Activated B cell treated with CpG ODN at 0.5 μM for 24 hours (primary cell): ENCODE data around the gene ANKHD1. TPM values are rescaled to one million over a fixed set of nuclear protein-coding genes. Genes with fewer than 3 reads are reported as not detected.
"Not testable (repeated sequence)": the region's sequence is repeated elsewhere in the genome, so short reads cannot be mapped to it uniquely, and the experiment has no call there.

Source experiments
- ATAC-seq: fragments of 200-7000 bp; cut with Tn5 transposase; one replicate; pipeline ENCODE4 v1.10.0; 2021; ENCODE audit warnings: low read depth, mild to moderate bottlenecking, moderate library complexity
- CTCF ChIA-PET: fragments of 350-600 bp; sonication (Branson Sonifier 250); formaldehyde crosslinking; loops from one replicate; lab custom pipeline; 2021; ENCODE audit warnings: antibody characterized with exemption; lab: Charles Lee
- POLR2A ChIA-PET: fragments of 350-600 bp; sonication (Branson Sonifier 250); formaldehyde crosslinking; loops from one replicate; lab custom pipeline; 2021; ENCODE audit warnings: antibody characterized with exemption; lab: Charles Lee
- DNase-seq: peaks from one replicate; pipeline ENCODE4 v3.0.0; 2022
- H3K27ac Mint-ChIP-seq: one replicate; pipeline ENCODE4 v1.8.0; 2020; ENCODE audit warnings: mixed read lengths
- H3K27me3 Mint-ChIP-seq: one replicate; pipeline ENCODE4 v1.8.0; 2021; ENCODE audit warnings: mixed read lengths
- H3K36me3 Mint-ChIP-seq: one replicate; pipeline ENCODE4 v1.8.0; 2021; ENCODE audit warnings: low read depth, mixed read lengths
- H3K4me1 Mint-ChIP-seq: one replicate; pipeline ENCODE4 v1.8.0; 2021; ENCODE audit warnings: mixed read lengths
- H3K4me3 Mint-ChIP-seq: one replicate; pipeline ENCODE4 v1.8.0; 2020; ENCODE audit warnings: mild to moderate bottlenecking, mixed read lengths
- H3K9me3 Mint-ChIP-seq: one replicate; pipeline ENCODE4 v1.8.0; 2020; ENCODE audit warnings: mixed read lengths
- intact Hi-C: fragments of 100-400 bp; cut with micrococcal nuclease; formaldehyde crosslinking; loops from one replicate; pipeline ENCODE4 v1.15.1; 2024
- total RNA-seq: library from RNA; stranded (reverse); gene quantifications from 2 replicates; pipeline ENCODE4 v1.2.3, GENCODE V29; 2022
- TF ChIP-seq, protein P1 (sequence below): fragments of 200-600 bp; IDR thresholded peaks from one replicate; pipeline ENCODE4 v1.8.0; 2022; ENCODE audit warnings: antibody characterized with exemption, mild to moderate bottlenecking

Gene ANKHD1
- total RNA-seq, 1 donor from 2014 or later = 187 TPM

DNA sequence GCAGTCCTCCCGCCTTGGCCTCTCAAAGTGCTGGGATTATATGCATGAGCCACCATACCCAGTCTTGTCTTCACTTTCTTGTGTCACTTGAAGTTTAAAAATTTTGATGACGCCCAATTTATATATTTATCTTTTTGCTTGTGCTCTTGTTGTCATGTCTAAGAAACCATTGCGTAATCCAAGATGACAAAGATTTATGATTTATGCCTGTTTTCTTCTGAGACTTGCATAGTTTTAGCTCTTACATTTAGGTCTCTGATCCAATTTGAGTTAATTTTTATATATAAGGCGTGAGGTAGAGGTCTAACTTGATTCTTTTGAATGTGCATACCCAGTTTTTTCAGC is 18.6 kb downstream of the ANKHD1 start:
- ChIA-PET CTCF (no interaction called here), POLR2A (no interaction called here)
- no peaks in the 10 kb centered on the region for H3K9me3 Mint-ChIP-seq
- TF ChIP-seq, protein P1, sequence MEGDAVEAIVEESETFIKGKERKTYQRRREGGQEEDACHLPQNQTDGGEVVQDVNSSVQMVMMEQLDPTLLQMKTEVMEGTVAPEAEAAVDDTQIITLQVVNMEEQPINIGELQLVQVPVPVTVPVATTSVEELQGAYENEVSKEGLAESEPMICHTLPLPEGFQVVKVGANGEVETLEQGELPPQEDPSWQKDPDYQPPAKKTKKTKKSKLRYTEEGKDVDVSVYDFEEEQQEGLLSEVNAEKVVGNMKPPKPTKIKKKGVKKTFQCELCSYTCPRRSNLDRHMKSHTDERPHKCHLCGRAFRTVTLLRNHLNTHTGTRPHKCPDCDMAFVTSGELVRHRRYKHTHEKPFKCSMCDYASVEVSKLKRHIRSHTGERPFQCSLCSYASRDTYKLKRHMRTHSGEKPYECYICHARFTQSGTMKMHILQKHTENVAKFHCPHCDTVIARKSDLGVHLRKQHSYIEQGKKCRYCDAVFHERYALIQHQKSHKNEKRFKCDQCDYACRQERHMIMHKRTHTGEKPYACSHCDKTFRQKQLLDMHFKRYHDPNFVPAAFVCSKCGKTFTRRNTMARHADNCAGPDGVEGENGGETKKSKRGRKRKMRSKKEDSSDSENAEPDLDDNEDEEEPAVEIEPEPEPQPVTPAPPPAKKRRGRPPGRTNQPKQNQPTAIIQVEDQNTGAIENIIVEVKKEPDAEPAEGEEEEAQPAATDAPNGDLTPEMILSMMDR = no peak
- intact Hi-C loops = no loop called here
- ATAC-seq (no peak), DNase-seq (no peak)
- H3K4me1 Mint-ChIP-seq = peaks cover 58% of the 10 kb centered on the region
- no peak overlapping the region for H3K4me3 Mint-ChIP-seq
- H3K27me3 Mint-ChIP-seq = no peaks in the 10 kb centered on the region
- H3K36me3 Mint-ChIP-seq = peaks cover 18% of the 10 kb centered on the region
- H3K27ac Mint-ChIP-seq = no peak overlapping the region

DNA sequence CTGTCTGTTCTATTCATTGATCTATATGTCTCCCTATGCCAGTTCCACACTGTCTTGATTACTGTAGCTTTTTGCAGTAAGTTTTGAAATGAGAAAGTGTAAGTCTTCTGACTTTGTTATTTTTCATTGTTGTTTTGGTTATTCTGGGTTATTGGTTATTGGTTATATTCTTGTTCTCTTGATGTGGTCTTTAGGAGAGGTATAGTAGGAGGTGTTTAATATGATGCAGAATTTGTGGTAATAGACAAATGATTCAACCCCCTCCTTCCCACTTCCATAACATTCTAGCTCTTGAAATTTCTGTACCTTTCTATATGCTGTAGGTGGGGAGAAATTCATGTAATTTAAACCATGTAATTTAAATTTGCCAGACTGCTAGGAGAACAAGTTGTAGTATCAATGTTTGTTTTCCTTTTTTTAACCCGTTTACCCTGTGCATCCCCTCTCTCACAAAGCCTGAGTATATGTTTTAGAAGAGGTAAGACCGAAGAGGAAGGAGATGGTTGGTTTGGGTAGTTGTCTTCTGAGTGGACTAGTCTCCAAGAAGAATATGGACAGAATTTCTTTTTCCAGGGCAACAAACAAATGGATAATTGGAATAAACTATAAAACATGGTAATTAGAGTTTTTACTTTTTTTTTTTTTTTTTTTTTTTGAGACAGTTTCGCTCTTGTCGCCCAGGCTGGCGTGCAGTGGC is 19.2 kb downstream of the ANKHD1 start:
- DNase-seq (no peak), ATAC-seq (no peak)
- Mint-ChIP-seq H3K9me3 (no peaks in the 10 kb centered on the region), H3K4me1 (peaks cover 60% of the 10 kb centered on the region), H3K4me3 (no peak overlapping the region), H3K27me3 (no peaks in the 10 kb centered on the region), H3K27ac (no peak overlapping the region), H3K36me3 (peaks cover 20% of the 10 kb centered on the region)
- intact Hi-C loops = no loop called here
- CTCF ChIA-PET = no interaction called here
- TF ChIP-seq, protein P1 = no peak
- POLR2A ChIA-PET = no interaction called here

DNA sequence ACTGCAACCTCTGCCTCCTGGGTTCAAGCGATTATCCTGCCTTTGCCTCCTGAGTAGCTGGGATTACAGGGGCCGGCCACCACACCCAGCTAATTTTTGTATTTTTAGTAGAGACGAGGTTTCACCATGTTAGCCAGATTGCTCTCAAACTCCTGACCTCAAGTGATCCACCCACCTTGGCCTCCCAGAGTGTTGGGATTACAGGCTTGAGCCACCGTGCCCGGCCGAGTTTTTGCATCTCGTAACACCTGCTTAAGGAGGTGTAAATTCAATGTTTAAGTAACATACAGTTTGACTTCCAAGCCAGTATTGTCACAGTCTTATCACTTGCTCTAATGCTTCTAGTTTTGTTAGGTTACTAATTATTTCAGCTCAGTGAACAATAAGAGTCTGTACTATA is 19.7 kb downstream of the ANKHD1 start:
- ATAC-seq, intact Hi-C loops, H3K27ac Mint-ChIP-seq, H3K9me3 Mint-ChIP-seq, H3K4me3 Mint-ChIP-seq, CTCF ChIA-PET, POLR2A ChIA-PET, DNase-seq, H3K27me3 Mint-ChIP-seq: not testable (repeated sequence)
- peaks cover 57% of the 10 kb centered on the region for H3K4me1 Mint-ChIP-seq
- H3K36me3 Mint-ChIP-seq = peaks cover 16% of the 10 kb centered on the region

DNA sequence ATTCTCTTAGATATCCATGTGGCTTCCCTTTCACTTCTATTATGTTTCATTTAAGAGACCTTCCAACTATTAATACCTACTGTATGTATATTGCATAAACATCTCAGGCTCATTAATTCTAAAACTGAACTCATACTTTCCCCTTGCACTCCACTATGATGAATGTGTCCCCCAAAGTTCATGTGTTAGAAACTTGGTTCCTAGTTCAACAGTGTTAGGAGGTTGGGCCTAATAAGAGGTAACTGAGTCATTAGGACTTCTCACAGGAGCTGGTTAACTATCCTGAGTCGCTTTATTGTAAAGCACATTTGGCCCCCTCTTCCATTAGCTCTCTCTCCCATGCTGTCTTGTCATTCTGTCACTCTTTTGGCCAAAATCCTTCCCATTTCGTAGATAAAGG is 22.0 kb downstream of the ANKHD1 start:
- H3K4me1 Mint-ChIP-seq = peaks cover 46% of the 10 kb centered on the region
- no peak for ATAC-seq
- ChIA-PET CTCF (no interaction called here), POLR2A (no interaction called here)
- intact Hi-C loops = no loop called here
- no peak overlapping the region for H3K4me3 Mint-ChIP-seq
- no peaks in the 10 kb centered on the region for H3K9me3 Mint-ChIP-seq
- DNase-seq = no peak
- TF ChIP-seq, protein P1 = no peak
- H3K27ac Mint-ChIP-seq = no peak overlapping the region
- H3K36me3 Mint-ChIP-seq = peaks cover 20% of the 10 kb centered on the region
- no peaks in the 10 kb centered on the region for H3K27me3 Mint-ChIP-seq

DNA sequence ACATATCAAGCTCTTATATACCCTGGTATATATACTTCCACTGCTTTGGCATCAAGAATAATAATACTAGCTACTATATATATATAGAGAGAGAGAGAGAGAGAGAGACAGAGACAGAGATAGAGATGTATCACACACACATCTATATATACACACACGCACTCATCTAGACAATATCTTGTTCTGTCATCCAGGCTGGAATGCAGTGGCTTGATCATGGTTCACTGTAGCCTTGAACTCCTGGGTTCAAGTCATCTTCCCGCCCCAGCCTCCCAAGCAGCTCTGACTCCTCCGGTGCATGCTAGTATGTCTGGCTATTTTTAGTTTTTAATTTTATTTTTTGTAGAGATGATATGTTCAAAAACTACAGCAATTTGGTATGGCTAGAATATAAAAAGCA is 22.5 kb downstream of the ANKHD1 start:
- CTCF ChIA-PET = no interaction called here
- Mint-ChIP-seq H3K4me1 (peaks cover 41% of the 10 kb centered on the region), H3K9me3 (no peaks in the 10 kb centered on the region), H3K36me3 (peaks cover 20% of the 10 kb centered on the region), H3K27ac (no peak overlapping the region), H3K27me3 (no peaks in the 10 kb centered on the region), H3K4me3 (no peak overlapping the region)
- POLR2A ChIA-PET = no interaction called here
- DNase-seq (no peak), ATAC-seq (no peak)
- intact Hi-C loops = no loop called here
- TF ChIP-seq, protein P1 = no peak

DNA sequence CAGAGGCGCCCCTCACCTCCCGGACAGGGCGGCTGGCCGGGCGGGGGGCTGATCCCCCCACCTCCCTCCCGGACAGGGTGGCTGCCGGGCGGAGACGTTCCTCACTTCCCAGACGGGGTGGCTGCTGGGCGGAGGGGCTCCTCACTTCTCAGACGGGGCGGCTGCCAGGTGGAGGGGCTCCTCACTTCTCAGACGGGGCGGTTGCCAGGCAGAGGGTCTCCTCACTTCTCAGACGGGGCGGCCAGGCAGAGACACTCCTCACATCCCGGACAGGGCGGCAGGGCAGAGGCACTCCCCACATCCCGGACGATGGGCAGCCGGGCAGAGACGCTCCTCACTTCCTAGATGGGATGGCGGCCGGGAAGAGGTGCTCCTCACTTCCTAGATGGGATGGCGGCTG is 26.1 kb downstream of the ANKHD1 start:
- H3K4me3 Mint-ChIP-seq, POLR2A ChIA-PET, H3K27ac Mint-ChIP-seq, CTCF ChIA-PET, ATAC-seq, H3K27me3 Mint-ChIP-seq, H3K9me3 Mint-ChIP-seq, intact Hi-C loops, DNase-seq: not testable (repeated sequence)
- Mint-ChIP-seq H3K36me3 (peaks cover 17% of the 10 kb centered on the region), H3K4me1 (peaks cover 30% of the 10 kb centered on the region)
